Metanephros (tissue), 2 donors: ENCODE data around the gene THAP4. TPM values are rescaled to one million over a fixed set of nuclear protein-coding genes. Genes with fewer than 3 reads are reported as not detected.

Experiments
- small RNA-seq: library from RNA; depleted of rRNA; stranded (forward); fragments of <200 nt; gene quantifications from one replicate; pipeline ENCODE3, GENCODE V24; 2014; ENCODE audit warnings: low replicate concordance
- total RNA-seq: library from RNA; depleted of rRNA; stranded (reverse); fragments of >200 nt; gene quantifications from one replicate; pipeline ENCODE4 v1.2.3, GENCODE V29; 2014

The THAP4 gene, protein sequence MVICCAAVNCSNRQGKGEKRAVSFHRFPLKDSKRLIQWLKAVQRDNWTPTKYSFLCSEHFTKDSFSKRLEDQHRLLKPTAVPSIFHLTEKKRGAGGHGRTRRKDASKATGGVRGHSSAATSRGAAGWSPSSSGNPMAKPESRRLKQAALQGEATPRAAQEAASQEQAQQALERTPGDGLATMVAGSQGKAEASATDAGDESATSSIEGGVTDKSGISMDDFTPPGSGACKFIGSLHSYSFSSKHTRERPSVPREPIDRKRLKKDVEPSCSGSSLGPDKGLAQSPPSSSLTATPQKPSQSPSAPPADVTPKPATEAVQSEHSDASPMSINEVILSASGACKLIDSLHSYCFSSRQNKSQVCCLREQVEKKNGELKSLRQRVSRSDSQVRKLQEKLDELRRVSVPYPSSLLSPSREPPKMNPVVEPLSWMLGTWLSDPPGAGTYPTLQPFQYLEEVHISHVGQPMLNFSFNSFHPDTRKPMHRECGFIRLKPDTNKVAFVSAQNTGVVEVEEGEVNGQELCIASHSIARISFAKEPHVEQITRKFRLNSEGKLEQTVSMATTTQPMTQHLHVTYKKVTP
- total RNA-seq = 82.2 TPM

DNA sequence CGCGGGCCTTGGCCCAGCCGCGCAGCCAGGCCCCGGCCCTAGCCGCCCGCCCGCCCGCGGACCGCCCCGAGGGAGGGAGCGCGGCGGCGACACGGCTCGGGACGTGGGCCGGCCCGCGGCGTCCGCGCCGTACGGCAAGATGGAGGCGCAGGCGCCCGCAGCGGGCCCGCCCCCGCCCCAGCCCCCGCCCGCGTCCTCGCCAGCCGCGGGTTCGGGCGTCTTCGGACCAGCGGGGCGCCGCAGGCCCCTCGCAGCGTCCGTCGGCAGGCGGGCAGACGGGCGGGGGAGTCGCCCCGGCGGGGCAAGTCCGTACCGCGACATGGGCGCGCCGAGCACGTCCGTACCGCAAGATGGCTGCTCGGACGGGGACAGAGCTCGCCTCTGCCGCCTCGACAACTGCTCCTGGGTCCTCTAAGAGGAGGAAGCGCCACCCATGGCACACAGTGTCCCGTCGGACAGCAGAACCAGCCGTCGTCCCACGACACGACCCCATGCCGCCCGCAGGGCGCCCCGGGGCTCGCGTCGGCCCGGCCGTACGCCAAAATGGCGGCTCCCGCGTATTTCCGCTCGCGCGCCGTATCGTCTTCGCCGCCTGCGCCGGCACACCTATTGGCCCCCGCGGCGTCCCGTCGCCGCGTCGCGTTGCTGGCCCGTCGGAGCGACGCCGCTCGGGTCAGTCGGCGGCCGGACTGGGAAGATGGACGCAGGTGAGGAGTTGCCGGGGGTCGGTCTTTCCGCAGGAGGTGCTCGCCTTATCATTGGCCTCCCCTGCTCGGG lies at the start of gene THAP4, which contains the start of gene ATG4B:
Gene THAP4, minus strand, starts transcription at position 141 of the 777 bp plus-strand sequence. CDS start 141 bp downstream, outside the sequence.
Gene ATG4B, plus strand, starts transcription at position 676 of the 777 bp plus-strand sequence. Its CDS starts 22 bp downstream, at position 698.

DNA sequence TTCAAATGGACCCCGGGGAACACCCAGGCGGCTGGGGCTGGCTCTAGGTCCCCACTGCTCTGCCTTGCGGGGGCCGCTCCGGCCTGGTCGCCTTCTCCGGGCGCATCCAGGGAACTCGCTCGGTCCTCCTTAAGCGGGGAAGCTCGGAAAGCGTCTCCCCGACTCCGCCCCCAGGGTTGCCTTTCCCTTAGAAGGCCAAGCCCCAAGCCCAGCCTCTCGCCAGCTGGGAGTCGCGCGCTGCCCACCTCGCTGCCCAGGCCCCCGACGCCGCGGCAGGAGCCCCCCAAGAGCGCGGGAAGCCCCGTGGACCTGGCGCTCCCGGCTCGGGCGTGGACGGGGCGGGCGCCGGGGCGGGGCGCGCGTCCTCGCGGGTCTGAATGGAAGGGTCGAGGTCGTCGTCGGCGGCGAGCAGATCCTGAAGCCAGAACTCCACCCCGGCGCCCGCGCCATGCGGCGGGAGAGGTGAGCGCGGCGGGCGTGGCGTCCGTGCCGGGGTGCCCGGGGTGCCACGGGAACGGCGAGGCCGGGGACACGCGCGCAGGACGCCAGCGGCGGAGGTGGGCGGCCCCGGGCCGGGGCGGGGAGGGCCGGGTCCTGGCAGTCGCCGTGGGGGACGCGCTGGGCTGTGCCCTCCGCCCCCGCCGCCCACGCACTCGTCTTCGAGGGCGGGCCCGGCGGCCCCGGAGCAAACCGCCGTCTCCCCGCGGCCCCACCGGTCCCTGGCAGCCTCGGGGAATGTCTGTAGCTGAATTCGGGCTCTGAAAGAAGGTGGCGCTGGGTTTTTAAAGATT lies 78.2 kb downstream of the THAP4 start, which contains the start of gene BOK:
Gene BOK, plus strand, starts transcription at position 214 of the 791 bp plus-strand sequence. CDS start 739 bp downstream, outside the sequence.

Small RNAs within 50 kb of the gene (small RNA-seq; reads per million reads assigned to genes)
- gene RNA5SP122 = not detected

Other genes with a start within 250 kb of the THAP4 start
- gene STK25, start 128.6 kb downstream of the THAP4 start, total RNA-seq = 274 TPM
- gene BOK, start 78.4 kb downstream of the THAP4 start, total RNA-seq = 28.4 TPM
- gene ATG4B, start 535 bp upstream of the THAP4 start, total RNA-seq = 83.0 TPM
- gene DTYMK, start 49.7 kb upstream of the THAP4 start, total RNA-seq = 24.6 TPM
- gene ING5, start 64.9 kb upstream of the THAP4 start, total RNA-seq = 36.8 TPM
- gene D2HGDH, start 97.5 kb upstream of the THAP4 start, total RNA-seq = 39.3 TPM
- 0.82 TPM for gene GAL3ST2, start 139.7 kb upstream of the THAP4 start, total RNA-seq
- gene NEU4, start 172.0 kb upstream of the THAP4 start, total RNA-seq = 0.99 TPM
- gene PDCD1, start 221.7 kb upstream of the THAP4 start, total RNA-seq = 0.58 TPM
- not detected for gene RTP5, start 232.6 kb upstream of the THAP4 start, total RNA-seq